ENCODE data around the gene NACA2. TPM values are rescaled to one million over a fixed set of nuclear protein-coding genes. Genes with fewer than 3 reads are reported as not detected.

NACA2 gene
- total RNA-seq, 1 experiment from 2014 or later, result not detected

DNA sequence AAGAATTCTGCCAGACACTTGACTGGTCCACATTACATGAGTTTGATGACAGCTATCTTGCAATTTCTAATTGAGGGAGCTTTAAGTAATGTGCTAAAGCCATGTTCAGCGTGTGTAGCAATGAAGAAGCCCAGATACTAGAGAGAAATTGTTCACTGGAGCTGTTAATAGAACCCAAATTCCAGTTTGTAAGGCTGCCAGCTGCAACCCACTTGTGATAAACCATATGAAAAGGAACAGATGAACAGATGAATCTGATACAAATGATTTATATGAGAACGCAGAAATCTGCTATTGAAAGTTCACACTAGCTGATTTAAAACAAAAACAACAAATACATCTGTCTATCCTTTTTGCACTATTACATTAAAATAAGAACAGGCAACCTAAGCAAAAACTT is 6.2 kb downstream of the NACA2 start:
- Histone ChIP-seq H4K20me1 (ENCODE audit: insufficient read depth) (no peaks in the 10 kb centered on the region), H3K79me2 (ENCODE audit: insufficient read depth, low read length) (no peaks in the 10 kb centered on the region), H3K4me1 (ENCODE audit: control insufficient read depth in 1 of 2, insufficient read depth in 2 of 2, low read length in 2 of 2) (peaks cover 9 to 24% of the 10 kb centered on the region in 2 experiments), H3K27ac (ENCODE audit: low read depth, low read length) (no peak overlapping the region), H3K9ac (ENCODE audit: low read length) (no peak overlapping the region), H3K4me3 (replicated peaks in 1 of 2; ENCODE audit: low read depth in 1 of 2, low read length in 2 of 2) (no peak overlapping the region), H3K36me3 (ENCODE audit: control insufficient read depth in 1 of 2, insufficient read depth in 2 of 2, low read length in 2 of 2) (no peaks in the 10 kb centered on the region), H3K9me2 (ENCODE audit: insufficient read depth) (no peaks in the 10 kb centered on the region), H2AFZ (ENCODE audit: low read depth, low read length, poor library complexity, severe bottlenecking) (peak overlapping the region; percentile 49), H3K4me2 (ENCODE audit: low read length) (no peak overlapping the region), H3K27me3 (ENCODE audit: insufficient read depth, low read length) (no peaks in the 10 kb centered on the region), H3K9me3 (ENCODE audit: control insufficient read depth in 1 of 2, insufficient read depth in 1 of 2, low read depth in 1 of 2, low read length in 2 of 2) (no peaks in the 10 kb centered on the region)
- no TSS peak for BruUV-seq (replicated peaks)
- ATAC-seq (no peak), DNase-seq (ENCODE audit: low read depth, low spot score) (no peak)
- ChIA-PET POLR2A (interaction anchor here (0.9 kb wide), 1 partner anchor 12 kb away, joined by 3 read pairs; no protein-coding TSS in a partner anchor), CTCF (interaction anchor here (0.9 to 3.8 kb wide), 6 partner anchors 9 to 525 kb away, joined by 3 to 29 read pairs (median 8); no protein-coding TSS in a partner anchor), RAD21 (ENCODE audit: low non-redundant PET in 1 of 2, low total read pairs in 2 of 2, uncharacterized antibody in 2 of 2, unreplicated experiment in 2 of 2) (interaction anchor here in 1 of 2 experiments (0.5 kb wide), 1 partner anchor 859 kb away, joined by 3 read pairs; no protein-coding TSS in a partner anchor)
- intact Hi-C loops (cut with micrococcal nuclease), result no loop called here
- TF ChIP-seq YY1 (IDR thresholded peaks at IDR 0.05; ENCODE audit: extremely low read depth, insufficient replicate concordance, low read depth, low read length), result no peak
- TF ChIP-seq, protein P1, sequence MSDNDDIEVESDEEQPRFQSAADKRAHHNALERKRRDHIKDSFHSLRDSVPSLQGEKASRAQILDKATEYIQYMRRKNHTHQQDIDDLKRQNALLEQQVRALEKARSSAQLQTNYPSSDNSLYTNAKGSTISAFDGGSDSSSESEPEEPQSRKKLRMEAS (IDR thresholded peaks at IDR 0.05), result no peak
- no peak for TF ChIP-seq ATF3 (IDR thresholded peaks at IDR 0.05)
- no peak for TF ChIP-seq EZH2phosphoT487 (IDR thresholded peaks at IDR 0.05; ENCODE audit: borderline replicate concordance)
- TF ChIP-seq, protein P2, sequence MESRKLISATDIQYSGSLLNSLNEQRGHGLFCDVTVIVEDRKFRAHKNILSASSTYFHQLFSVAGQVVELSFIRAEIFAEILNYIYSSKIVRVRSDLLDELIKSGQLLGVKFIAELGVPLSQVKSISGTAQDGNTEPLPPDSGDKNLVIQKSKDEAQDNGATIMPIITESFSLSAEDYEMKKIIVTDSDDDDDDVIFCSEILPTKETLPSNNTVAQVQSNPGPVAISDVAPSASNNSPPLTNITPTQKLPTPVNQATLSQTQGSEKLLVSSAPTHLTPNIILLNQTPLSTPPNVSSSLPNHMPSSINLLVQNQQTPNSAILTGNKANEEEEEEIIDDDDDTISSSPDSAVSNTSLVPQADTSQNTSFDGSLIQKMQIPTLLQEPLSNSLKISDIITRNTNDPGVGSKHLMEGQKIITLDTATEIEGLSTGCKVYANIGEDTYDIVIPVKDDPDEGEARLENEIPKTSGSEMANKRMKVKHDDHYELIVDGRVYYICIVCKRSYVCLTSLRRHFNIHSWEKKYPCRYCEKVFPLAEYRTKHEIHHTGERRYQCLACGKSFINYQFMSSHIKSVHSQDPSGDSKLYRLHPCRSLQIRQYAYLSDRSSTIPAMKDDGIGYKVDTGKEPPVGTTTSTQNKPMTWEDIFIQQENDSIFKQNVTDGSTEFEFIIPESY (IDR thresholded peaks at IDR 0.05; ENCODE audit: extremely low read depth, insufficient replicate concordance, low read length), result no peak
- no peak for TF ChIP-seq RAD21 (IDR thresholded peaks at IDR 0.05; ENCODE audit: low read depth)
- TF ChIP-seq ZNF274 (IDR thresholded peaks at IDR 0.05; ENCODE audit: low read depth, low read length), result no peak
- TF ChIP-seq POLR2AphosphoS5 (IDR thresholded peaks at IDR 0.05; ENCODE audit: low read depth, low read length), result no peak
- no peak for TF ChIP-seq POLR2A (IDR thresholded peaks at IDR 0.05; ENCODE audit: borderline replicate concordance, extremely low read depth, insufficient read depth, insufficient read length)
- no peak for TF ChIP-seq SP1 (IDR thresholded peaks at IDR 0.05; ENCODE audit: low read depth)
- no peak for TF ChIP-seq CEBPB (IDR thresholded peaks at IDR 0.05; ENCODE audit: low read depth)
- TF ChIP-seq FOSL1 (IDR thresholded peaks at IDR 0.05; ENCODE audit: low read depth), result no peak
- no peak for TF ChIP-seq TCF7L2 (IDR thresholded peaks at IDR 0.05; ENCODE audit: borderline replicate concordance, extremely low read depth, insufficient read depth, insufficient read length)
- TF ChIP-seq ELF1 (IDR thresholded peaks at IDR 0.05; ENCODE audit: borderline replicate concordance, low read depth), result no peak
